Vagina (tissue), 2 donors: Measurements from ENCODE around the gene KNOP1.

Experiments used
- POLR2A ChIP-seq, 2 donors: fragments of 450-650 bp; IDR thresholded peaks; one replicate each; pipeline ENCODE4 v1.6.1; 2017; ENCODE audit warnings: antibody characterized with exemption in 2 of 2, mild to moderate bottlenecking in 2 of 2, moderate library complexity in 2 of 2
- POLR2AphosphoS5 ChIP-seq, 2 donors: sonication (generic); formaldehyde crosslinking; IDR thresholded peaks; one replicate each; pipeline ENCODE4 v1.9.0; 2017; ENCODE audit warnings: antibody characterized with exemption in 2 of 2, mild to moderate bottlenecking in 2 of 2, low read depth in 1 of 2; ENCODE audit not compliant: insufficient read depth in 1 of 2
- TF ChIP-seq, protein P1 (sequence below), 3 experiments: fragments of 450-650 bp in 2 of 3; fragments of 200-600 bp in 1 of 3; sonication (generic) in 1 of 3; IDR thresholded peaks; one replicate each; pipeline ENCODE4 v1.5.1; 2017 to 2019; ENCODE audit warnings: antibody characterized with exemption in 3 of 3, mild to moderate bottlenecking in 2 of 3, moderate library complexity in 2 of 3

DNA sequence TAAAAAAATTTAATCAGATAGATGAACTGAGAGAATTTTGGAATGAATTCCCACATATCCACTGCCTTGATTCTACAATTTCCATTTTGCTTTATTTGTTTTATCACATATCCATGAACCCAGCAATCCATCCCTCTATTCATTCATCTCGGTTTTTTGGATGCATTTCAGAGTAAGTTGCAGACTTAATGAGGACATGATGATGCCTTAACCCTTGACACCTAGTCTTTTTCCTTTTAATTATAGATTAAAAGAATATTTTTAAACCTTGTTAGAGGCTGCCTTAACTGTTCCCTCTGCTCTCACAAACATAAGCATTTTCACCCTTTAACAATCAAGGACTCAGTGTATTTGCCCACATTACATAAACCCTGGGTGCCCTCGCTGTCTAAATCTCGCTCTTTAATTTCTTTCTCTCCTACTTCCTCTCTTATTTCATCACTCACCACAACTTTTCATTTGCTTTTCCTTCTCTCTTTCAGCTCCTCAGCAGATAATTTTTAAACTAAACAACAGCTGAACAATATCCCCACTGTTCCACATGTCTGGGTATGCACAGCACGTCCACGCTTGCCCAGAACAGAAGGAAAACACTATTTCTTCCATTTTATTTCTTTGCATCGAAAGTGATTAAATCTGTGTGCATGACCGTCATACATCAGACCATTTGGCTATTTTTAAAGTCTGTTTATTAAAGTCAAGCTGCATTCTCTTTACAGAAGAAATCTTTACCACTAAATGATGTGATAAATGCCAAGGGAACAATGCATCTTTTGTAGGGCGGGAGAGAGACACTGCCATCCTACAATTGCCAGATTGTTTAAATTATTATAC, 40.0 kb upstream of the KNOP1 start:
- no peak for TF ChIP-seq POLR2A (IDR thresholded peaks at IDR 0.05)
- no peak for TF ChIP-seq POLR2AphosphoS5 (IDR thresholded peaks at IDR 0.05; ENCODE audit: insufficient read depth in 1 of 2, low read depth in 1 of 2)
- TF ChIP-seq, protein P1, sequence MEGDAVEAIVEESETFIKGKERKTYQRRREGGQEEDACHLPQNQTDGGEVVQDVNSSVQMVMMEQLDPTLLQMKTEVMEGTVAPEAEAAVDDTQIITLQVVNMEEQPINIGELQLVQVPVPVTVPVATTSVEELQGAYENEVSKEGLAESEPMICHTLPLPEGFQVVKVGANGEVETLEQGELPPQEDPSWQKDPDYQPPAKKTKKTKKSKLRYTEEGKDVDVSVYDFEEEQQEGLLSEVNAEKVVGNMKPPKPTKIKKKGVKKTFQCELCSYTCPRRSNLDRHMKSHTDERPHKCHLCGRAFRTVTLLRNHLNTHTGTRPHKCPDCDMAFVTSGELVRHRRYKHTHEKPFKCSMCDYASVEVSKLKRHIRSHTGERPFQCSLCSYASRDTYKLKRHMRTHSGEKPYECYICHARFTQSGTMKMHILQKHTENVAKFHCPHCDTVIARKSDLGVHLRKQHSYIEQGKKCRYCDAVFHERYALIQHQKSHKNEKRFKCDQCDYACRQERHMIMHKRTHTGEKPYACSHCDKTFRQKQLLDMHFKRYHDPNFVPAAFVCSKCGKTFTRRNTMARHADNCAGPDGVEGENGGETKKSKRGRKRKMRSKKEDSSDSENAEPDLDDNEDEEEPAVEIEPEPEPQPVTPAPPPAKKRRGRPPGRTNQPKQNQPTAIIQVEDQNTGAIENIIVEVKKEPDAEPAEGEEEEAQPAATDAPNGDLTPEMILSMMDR (IDR thresholded peaks at IDR 0.05) = no peak
